HUES6 (cell line): Measurements from ENCODE around the gene GABRD.

Experiments used
- H3K27ac ChIP-seq: 2 replicates; pipeline ENCODE4 v1.7.0; 2013; ENCODE audit warnings: low read depth, mild to moderate bottlenecking, low read length, inconsistent platforms
- H3K27me3 ChIP-seq: 2 replicates; pipeline ENCODE4 v1.6.1; 2013; ENCODE audit warnings: low read length; ENCODE audit not compliant: control insufficient read depth, insufficient read depth
- H3K36me3 ChIP-seq: 2 replicates; pipeline ENCODE4 v1.6.1; 2013; ENCODE audit warnings: low read length; ENCODE audit not compliant: control insufficient read depth, insufficient read depth
- H3K4me1 ChIP-seq: 2 replicates; pipeline ENCODE4 v1.6.1; 2013; ENCODE audit warnings: low read length; ENCODE audit not compliant: control insufficient read depth, insufficient read depth
- H3K4me3 ChIP-seq: 2 replicates; pipeline ENCODE4 v1.5.1; 2013; ENCODE audit warnings: low read depth, low read length
- H3K9ac ChIP-seq: one replicate; pipeline ENCODE4 v1.6.1; 2013; ENCODE audit warnings: mild to moderate bottlenecking, low read length
- H3K9me3 ChIP-seq: 2 replicates; pipeline ENCODE4 v1.6.1; 2013; ENCODE audit warnings: low read depth, low read length; ENCODE audit not compliant: control insufficient read depth, insufficient read depth

GABRD gene

DNA sequence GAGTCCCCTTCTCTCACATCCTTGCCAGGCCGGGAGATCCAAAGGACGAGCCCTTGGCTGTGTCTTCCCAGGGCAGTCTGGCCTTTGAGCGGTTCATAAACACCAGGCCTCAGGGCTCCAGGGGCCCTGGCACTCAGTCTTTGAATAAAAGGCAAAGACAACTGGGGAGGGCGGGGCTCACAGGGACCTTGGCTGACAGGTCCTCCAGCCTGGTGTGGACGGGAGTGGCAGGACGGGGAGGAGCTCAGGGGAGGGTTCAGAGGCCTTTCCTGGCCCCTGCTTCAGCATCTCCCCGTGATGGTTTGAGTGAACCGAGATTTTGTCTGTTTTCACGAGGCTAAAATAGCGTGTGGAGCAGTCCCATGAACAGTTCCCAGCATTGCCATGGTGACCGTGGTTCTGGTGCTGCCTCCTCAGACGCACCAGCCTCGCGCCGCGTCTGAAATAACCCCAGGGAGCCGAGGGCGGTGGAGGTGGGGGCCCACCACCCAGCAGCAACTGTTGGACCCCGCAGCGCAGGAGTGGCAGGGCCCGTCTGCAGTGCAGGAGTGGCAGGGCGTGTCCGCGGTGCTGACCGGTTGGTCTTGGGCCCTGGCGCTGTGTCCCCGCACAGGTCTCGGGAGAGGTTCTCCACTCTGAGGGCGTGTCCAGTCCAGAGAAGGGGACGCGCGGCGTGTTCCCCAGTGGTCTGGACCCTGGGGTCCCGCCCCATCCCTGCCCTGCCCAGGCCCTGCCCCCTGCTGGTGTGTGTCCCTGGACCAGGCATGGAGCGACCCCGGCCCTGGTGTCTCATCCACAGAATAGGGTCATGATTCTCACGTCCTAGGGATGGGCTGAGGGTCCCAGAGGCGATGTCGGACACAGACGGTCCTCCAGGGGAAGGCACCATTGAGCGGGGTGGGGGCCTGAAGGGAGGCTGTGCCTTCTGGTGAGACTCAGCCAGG lies 24.0 kb downstream of the GABRD start:
- H3K4me3 ChIP-seq: no peak overlapping the region
- peaks cover 3% of the 10 kb centered on the region; the same call in 1 of the 2 replicates for H3K9me3 ChIP-seq
- no peak overlapping the region for H3K27ac ChIP-seq
- no peaks in the 10 kb centered on the region for H3K36me3 ChIP-seq
- H3K9ac ChIP-seq: no peak overlapping the region
- H3K27me3 ChIP-seq: peaks cover 22% of the 10 kb centered on the region
- peaks cover 24% of the 10 kb centered on the region for H3K4me1 ChIP-seq

- Histone ChIP-seq H3K9ac (no peak overlapping the region), H3K4me3 (no peak overlapping the region), H3K4me1 (peaks cover 27% of the 10 kb centered on the region), H3K36me3 (no peaks in the 10 kb centered on the region), H3K27me3 (peaks cover 28% of the 10 kb centered on the region), H3K9me3 (no peaks in the 10 kb centered on the region), H3K27ac (no peak overlapping the region)
Measured at GRCh38 chr1:2043886-2044285, 24.7 kb downstream of the GABRD start.

DNA sequence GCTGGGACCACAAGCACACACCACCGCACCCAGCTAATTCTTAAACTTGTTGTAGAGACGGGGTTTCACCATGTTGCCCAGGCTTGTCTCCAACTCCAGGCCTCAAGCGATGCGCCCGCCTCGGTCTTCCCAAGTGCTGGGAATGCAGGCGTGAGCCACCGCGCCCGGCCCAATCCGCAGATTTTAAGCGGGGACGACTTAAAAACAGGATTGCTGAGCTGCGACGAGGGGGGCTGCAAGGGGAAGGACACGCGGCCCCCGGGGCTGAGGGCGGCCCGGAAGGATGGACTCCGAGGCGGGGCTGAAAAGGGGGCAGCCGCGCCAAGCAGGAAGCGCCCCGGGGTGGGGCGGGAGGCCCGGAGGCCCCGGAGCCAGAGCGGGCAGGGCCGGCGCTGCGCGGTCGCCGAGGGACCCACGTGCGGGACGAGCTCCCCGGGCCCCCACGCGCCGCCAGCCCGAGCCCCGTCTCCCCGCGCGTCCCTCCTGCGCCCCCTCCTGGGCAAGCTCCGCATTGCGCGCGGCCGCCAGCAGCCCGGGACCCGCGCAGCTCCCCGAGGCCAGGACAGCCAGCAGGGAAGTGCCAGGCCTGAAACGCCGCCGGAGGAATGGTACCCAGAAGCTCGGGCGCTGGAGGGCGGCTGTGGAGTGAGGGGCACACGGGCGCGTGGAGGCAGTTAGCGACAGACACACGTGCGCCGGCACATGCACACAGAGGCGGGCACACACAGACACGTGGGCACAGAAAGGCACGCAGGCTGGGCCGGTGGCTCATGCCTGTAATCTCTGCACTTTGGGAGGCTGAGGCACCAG lies 25.6 kb downstream of the GABRD start:
- peaks cover 36% of the 10 kb centered on the region for H3K27me3 ChIP-seq
- peak overlapping the region; percentile 45 for H3K4me3 ChIP-seq
- no peak overlapping the region for H3K9ac ChIP-seq
- H3K27ac ChIP-seq: no peak overlapping the region
- H3K36me3 ChIP-seq: no peaks in the 10 kb centered on the region
- H3K9me3 ChIP-seq: no peaks in the 10 kb centered on the region
- peaks cover 33% of the 10 kb centered on the region for H3K4me1 ChIP-seq

GRCh38 chr1:2045468-2046173 lies 26.5 kb downstream of the GABRD start:
- peaks cover 41% of the 10 kb centered on the region for H3K27me3 ChIP-seq
- H3K4me1 ChIP-seq: peaks cover 33% of the 10 kb centered on the region
- no peak overlapping the region for H3K27ac ChIP-seq

GRCh38 chr1:2046174-2046917 lies 27.2 kb downstream of the GABRD start:
- no peak overlapping the region for H3K9ac ChIP-seq

More at GRCh38 chr1:2045468-2046173, 26.5 kb downstream of the GABRD start:
- Histone ChIP-seq H3K36me3 (no peaks in the 10 kb centered on the region), H3K9ac (no peak overlapping the region), H3K9me3 (no peaks in the 10 kb centered on the region), H3K4me3 (no peak overlapping the region)

GRCh38 chr1:2046953-2047748 lies 28.0 kb downstream of the GABRD start:
- peaks cover 38% of the 10 kb centered on the region for H3K4me1 ChIP-seq

More at GRCh38 chr1:2046174-2046917, 27.2 kb downstream of the GABRD start:
- Histone ChIP-seq H3K27me3 (peaks cover 48% of the 10 kb centered on the region), H3K4me3 (peak overlapping the region; percentile 48; the same call in 1 of the 2 replicates), H3K9me3 (no peaks in the 10 kb centered on the region), H3K4me1 (peaks cover 33% of the 10 kb centered on the region), H3K36me3 (no peaks in the 10 kb centered on the region), H3K27ac (no peak overlapping the region)

GRCh38 chr1:2047749-2048729 lies 28.9 kb downstream of the GABRD start:
- peaks cover 57% of the 10 kb centered on the region for H3K27me3 ChIP-seq

More at GRCh38 chr1:2046953-2047748, 28.0 kb downstream of the GABRD start:
- Histone ChIP-seq H3K36me3 (no peaks in the 10 kb centered on the region), H3K27me3 (peaks cover 57% of the 10 kb centered on the region), H3K9ac (peak overlapping the region; percentile 7), H3K9me3 (no peaks in the 10 kb centered on the region), H3K4me3 (peak overlapping the region; percentile 48), H3K27ac (no peak overlapping the region)

GRCh38 chr1:2049225-2049717 lies 30.1 kb downstream of the GABRD start:
- peak overlapping the region; percentile 80 for H3K9ac ChIP-seq
- H3K27ac ChIP-seq: 0 out of 2 replicates have a peak overlapping the region, but pooled peaks have one; percentile 63
- H3K4me3 ChIP-seq: peak overlapping the region; percentile 74
- peaks cover 38% of the 10 kb centered on the region for H3K4me1 ChIP-seq
- H3K9me3 ChIP-seq: no peaks in the 10 kb centered on the region
- peaks cover 57% of the 10 kb centered on the region for H3K27me3 ChIP-seq
- H3K36me3 ChIP-seq: no peaks in the 10 kb centered on the region

More at GRCh38 chr1:2047749-2048729, 28.9 kb downstream of the GABRD start:
- Histone ChIP-seq H3K27ac (no peak overlapping the region), H3K4me1 (peaks cover 38% of the 10 kb centered on the region), H3K4me3 (no peak overlapping the region; the same call in 1 of the 2 replicates), H3K36me3 (no peaks in the 10 kb centered on the region), H3K9ac (no peak overlapping the region), H3K9me3 (no peaks in the 10 kb centered on the region)
